BLaER1 treated with 17β-estradiol and CSF1 and Interleukin-3, amounts not matched to agents 10 nM and 100 nM (cell line): Measurements from ENCODE around the gene SERPINA4.

Experiments used
- H3K27ac ChIP-seq, 11 experiments: shearing (Covaris generic); formaldehyde crosslinking; 2 replicates each; pipeline ENCODE4 v1.8.1; 2022
- H3K27me3 ChIP-seq, 11 experiments: shearing (Covaris generic); formaldehyde crosslinking; 2 replicates each; pipeline ENCODE4 v1.8.1; 2022
- H3K36me3 ChIP-seq, 11 experiments: shearing (Covaris generic); formaldehyde crosslinking; 2 replicates each; pipeline ENCODE4 v1.8.1; 2022
- H3K4me1 ChIP-seq, 10 experiments: shearing (Covaris generic); formaldehyde crosslinking; 2 replicates each; pipeline ENCODE4 v1.8.1; 2022
- H3K4me2 ChIP-seq, 11 experiments: shearing (Covaris generic); formaldehyde crosslinking; 2 replicates each; pipeline ENCODE4 v1.8.1; 2022
- H3K4me3 ChIP-seq, 10 experiments: shearing (Covaris generic); formaldehyde crosslinking; 2 replicates each; pipeline ENCODE4 v1.8.1; 2022
- H3K9ac ChIP-seq, 11 experiments: shearing (Covaris generic); formaldehyde crosslinking; 2 replicates each; pipeline ENCODE4 v1.8.1; 2022
- H3K9me3 ChIP-seq, 11 experiments: shearing (Covaris generic); formaldehyde crosslinking; replicated peaks in 1 of 11; 2 replicates each; pipeline ENCODE4 v1.8.1; 2022
- H4K20me1 ChIP-seq, 11 experiments: shearing (Covaris generic); formaldehyde crosslinking; 2 replicates each; pipeline ENCODE4 v1.8.1; 2022
- Cebpa-rat ChIP-seq, 11 experiments: shearing (Covaris generic); IDR thresholded peaks; 2 replicates each; pipeline ENCODE4 v1.8.1; 2022

Gene SERPINA4

GRCh38 chr14:94560751-94561655, at the start of gene SERPINA4:
TSS of gene SERPINA4 (plus strand) at chr14:94561442. CDS start at chr14:94563483, 2,041 bp downstream.
- no peak within 1 kb of the TSS for H3K9ac ChIP-seq
- peaks cover 0 to 6% (median 0%) of the 10 kb centered on the region in 10 experiments; a peak in 3 of 20 replicates for H3K4me1 ChIP-seq
- TF ChIP-seq Cebpa-rat (IDR thresholded peaks at IDR 0.05): no peak
- H3K4me2 ChIP-seq: peak within 1 kb of the TSS in 2 of 11 experiments; percentile 12 to 19; a peak in 1 of 22 replicates
- no peak within 1 kb of the TSS for H3K4me3 ChIP-seq
- no peaks in the 10 kb centered on the region for H3K27me3 ChIP-seq
- H3K9me3 ChIP-seq: peaks cover 5 to 20% (median 17%) of the 10 kb centered on the region in 11 experiments; a peak in 18 of 22 replicates
- no peak within 1 kb of the TSS for H3K27ac ChIP-seq
- H4K20me1 ChIP-seq: no peaks in the 10 kb centered on the region
- H3K36me3 ChIP-seq: no peaks in the 10 kb centered on the region

GRCh38 chr14:94514351-94514750, 46.9 kb upstream of the SERPINA4 start:
- Histone ChIP-seq H3K27ac (no peak overlapping the region), H3K9ac (no peak overlapping the region), H3K4me1 (peaks cover 0 to 14% (median 0%) of the 10 kb centered on the region in 10 experiments; a peak in 6 of 20 replicates), H4K20me1 (no peaks in the 10 kb centered on the region), H3K36me3 (no peaks in the 10 kb centered on the region), H3K9me3 (no peaks in the 10 kb centered on the region), H3K4me3 (no peak overlapping the region), H3K4me2 (no peak overlapping the region), H3K27me3 (no peaks in the 10 kb centered on the region)
- TF ChIP-seq Cebpa-rat (IDR thresholded peaks at IDR 0.05): no peak

- Histone ChIP-seq H3K9me3 (no peaks in the 10 kb centered on the region), H3K36me3 (no peaks in the 10 kb centered on the region), H3K4me1 (peaks cover 0 to 14% (median 0%) of the 10 kb centered on the region in 10 experiments; a peak in 6 of 20 replicates), H3K4me3 (no peak overlapping the region), H3K27me3 (no peaks in the 10 kb centered on the region), H3K9ac (no peak overlapping the region), H3K4me2 (no peak overlapping the region), H3K27ac (no peak overlapping the region), H4K20me1 (no peaks in the 10 kb centered on the region)
- TF ChIP-seq Cebpa-rat (IDR thresholded peaks at IDR 0.05): no peak
These were observed 45.8 kb upstream of the SERPINA4 start for GRCh38 chr14:94515426-94515825.

- Histone ChIP-seq H3K4me1 (peaks cover 0 to 14% (median 0%) of the 10 kb centered on the region in 10 experiments; a peak in 6 of 20 replicates), H4K20me1 (no peaks in the 10 kb centered on the region), H3K9ac (no peak overlapping the region), H3K9me3 (no peaks in the 10 kb centered on the region), H3K4me3 (no peak overlapping the region), H3K36me3 (no peaks in the 10 kb centered on the region), H3K27me3 (no peaks in the 10 kb centered on the region), H3K27ac (no peak overlapping the region), H3K4me2 (no peak overlapping the region)
- no peak for TF ChIP-seq Cebpa-rat (IDR thresholded peaks at IDR 0.05)
These were observed 45.4 kb upstream of the SERPINA4 start for GRCh38 chr14:94515856-94516255.

- Histone ChIP-seq H3K9me3 (no peaks in the 10 kb centered on the region), H3K27ac (no peak overlapping the region), H3K4me1 (peaks cover 0 to 14% (median 0%) of the 10 kb centered on the region in 10 experiments; a peak in 6 of 20 replicates), H3K27me3 (no peaks in the 10 kb centered on the region), H4K20me1 (no peaks in the 10 kb centered on the region), H3K4me3 (no peak overlapping the region), H3K9ac (no peak overlapping the region), H3K36me3 (no peaks in the 10 kb centered on the region), H3K4me2 (no peak overlapping the region; a peak in 1 of 22 replicates)
- TF ChIP-seq Cebpa-rat (IDR thresholded peaks at IDR 0.05): no peak
These were observed 44.0 kb upstream of the SERPINA4 start for GRCh38 chr14:94517248-94517640.

- Histone ChIP-seq H3K4me2 (no peak overlapping the region), H3K27me3 (no peaks in the 10 kb centered on the region), H3K9ac (no peak overlapping the region), H3K36me3 (no peaks in the 10 kb centered on the region), H3K27ac (no peak overlapping the region), H3K4me1 (peaks cover 0 to 14% (median 0%) of the 10 kb centered on the region in 10 experiments; a peak in 6 of 20 replicates), H3K4me3 (no peak overlapping the region), H4K20me1 (no peaks in the 10 kb centered on the region), H3K9me3 (no peaks in the 10 kb centered on the region)
- TF ChIP-seq Cebpa-rat (IDR thresholded peaks at IDR 0.05): no peak
These were observed 43.5 kb upstream of the SERPINA4 start for GRCh38 chr14:94517641-94518257.

GRCh38 chr14:94521375-94522114, 39.7 kb upstream of the SERPINA4 start:
- no peak overlapping the region for H3K27ac ChIP-seq
- H3K27me3 ChIP-seq: no peaks in the 10 kb centered on the region
- no peak overlapping the region for H3K4me3 ChIP-seq
- no peaks in the 10 kb centered on the region for H4K20me1 ChIP-seq
- H3K36me3 ChIP-seq: no peaks in the 10 kb centered on the region
- H3K4me1 ChIP-seq: peaks cover 0 to 21% (median 6%) of the 10 kb centered on the region in 10 experiments; a peak in 12 of 20 replicates
- TF ChIP-seq Cebpa-rat (IDR thresholded peaks at IDR 0.05): no peak
- H3K9me3 ChIP-seq: peaks cover under 1 to 16% (median 2%) of the 10 kb centered on the region in 11 experiments; a peak in 14 of 22 replicates
- H3K4me2 ChIP-seq: no peak overlapping the region
- no peak overlapping the region for H3K9ac ChIP-seq

GRCh38 chr14:94522115-94522724, 39.0 kb upstream of the SERPINA4 start:
- Histone ChIP-seq H3K27ac (no peak overlapping the region), H3K36me3 (no peaks in the 10 kb centered on the region), H3K9ac (no peak overlapping the region), H3K9me3 (peaks cover 5 to 23% (median 9%) of the 10 kb centered on the region in 11 experiments; a peak in 16 of 22 replicates), H4K20me1 (no peaks in the 10 kb centered on the region), H3K4me1 (peaks cover 0 to 14% (median 6%) of the 10 kb centered on the region in 10 experiments; a peak in 9 of 20 replicates), H3K4me3 (no peak overlapping the region), H3K27me3 (no peaks in the 10 kb centered on the region), H3K4me2 (no peak overlapping the region)
- no peak for TF ChIP-seq Cebpa-rat (IDR thresholded peaks at IDR 0.05)
